GM18505 (cell line): ENCODE results near the gene KIAA0825.

Experiments
- ATAC-seq: cut with Tn5 transposase; IDR thresholded peaks from one replicate; pipeline ENCODE4 v1.9.1; 2021; ENCODE audit not compliant: unreplicated experiment
- POLR2A ChIP-seq: IDR thresholded peaks from 4 replicates; pipeline ENCODE4 v1.6.1; 2011; ENCODE audit warnings: borderline replicate concordance; ENCODE audit not compliant: insufficient read depth, insufficient read length; ENCODE audit errors: extremely low read depth

The KIAA0825 gene

DNA sequence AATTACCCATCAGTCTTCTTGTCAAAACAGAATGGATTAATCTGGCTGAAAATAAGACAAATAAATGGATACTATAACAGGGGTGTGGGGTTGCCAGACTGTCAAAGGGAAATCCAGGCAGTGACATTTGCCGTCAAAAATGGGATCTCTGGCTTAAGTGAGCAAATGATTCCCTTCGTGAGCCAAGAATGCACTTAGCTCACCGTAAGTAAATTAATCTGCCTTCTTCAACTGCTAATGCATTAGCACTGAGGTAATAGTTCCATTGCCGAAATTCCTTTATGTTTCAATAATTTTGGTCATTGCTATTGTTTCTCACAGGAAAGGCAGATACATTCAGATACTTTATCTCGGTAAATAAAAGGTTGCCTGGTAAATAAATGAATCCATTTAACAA is 377.8 kb downstream of the KIAA0825 start:
- ATAC-seq = no peak
- no peak for TF ChIP-seq POLR2A

- no peak for TF ChIP-seq POLR2A
- no peak for ATAC-seq
Measured at GRCh38 chr5:94240134-94240533, 378.3 kb downstream of the KIAA0825 start.

DNA sequence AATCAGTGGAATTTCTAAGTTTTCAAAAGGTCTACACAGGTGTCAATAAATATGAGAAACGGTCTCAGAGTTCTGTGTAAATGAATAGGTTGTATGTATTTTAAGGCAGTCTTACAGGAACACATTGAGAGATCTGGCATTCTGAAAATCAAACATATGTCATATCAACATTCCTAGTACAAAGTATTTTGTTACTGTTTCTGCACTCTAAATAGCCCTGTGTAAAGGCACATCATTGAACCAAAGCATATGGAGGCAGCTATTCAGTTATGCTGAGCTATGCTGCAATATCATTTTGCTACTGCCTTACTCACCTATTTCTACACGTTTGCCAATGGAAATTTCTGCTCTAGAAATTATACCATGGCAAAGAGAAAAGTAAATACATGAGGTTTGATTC is 379.1 kb downstream of the KIAA0825 start:
- no peak for ATAC-seq
- TF ChIP-seq POLR2A = no peak

DNA sequence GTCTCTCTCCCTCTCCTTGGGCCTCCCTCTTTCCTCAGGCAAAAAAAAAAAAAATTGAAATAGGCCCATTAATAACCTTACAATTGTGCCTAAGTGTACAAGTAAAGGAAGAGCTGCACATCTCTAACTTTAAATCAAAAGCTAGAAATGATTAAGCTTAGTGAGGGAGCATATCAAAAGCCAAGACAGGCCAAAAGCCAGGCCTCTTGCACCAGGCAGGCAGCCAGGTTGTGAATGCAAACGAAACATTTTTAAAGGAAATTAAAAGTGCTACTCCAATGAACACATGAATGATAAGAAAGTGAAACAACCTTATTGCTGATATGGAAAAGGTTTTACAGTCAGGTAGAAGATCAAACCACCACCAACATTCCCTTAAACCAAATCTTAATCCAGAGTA is 383.4 kb downstream of the KIAA0825 start:
- TF ChIP-seq POLR2A = no peak
- no peak for ATAC-seq

GRCh38 chr5:94228791-94229190 is 389.6 kb downstream of the KIAA0825 start:
- no peak for TF ChIP-seq POLR2A
- no peak for ATAC-seq

- TF ChIP-seq POLR2A = no peak
- ATAC-seq = no peak
Measured at GRCh38 chr5:94223235-94223634, 395.2 kb downstream of the KIAA0825 start.

- no peak for ATAC-seq
- no peak for TF ChIP-seq POLR2A
Measured at GRCh38 chr5:94218374-94218773, 400.0 kb downstream of the KIAA0825 start.

DNA sequence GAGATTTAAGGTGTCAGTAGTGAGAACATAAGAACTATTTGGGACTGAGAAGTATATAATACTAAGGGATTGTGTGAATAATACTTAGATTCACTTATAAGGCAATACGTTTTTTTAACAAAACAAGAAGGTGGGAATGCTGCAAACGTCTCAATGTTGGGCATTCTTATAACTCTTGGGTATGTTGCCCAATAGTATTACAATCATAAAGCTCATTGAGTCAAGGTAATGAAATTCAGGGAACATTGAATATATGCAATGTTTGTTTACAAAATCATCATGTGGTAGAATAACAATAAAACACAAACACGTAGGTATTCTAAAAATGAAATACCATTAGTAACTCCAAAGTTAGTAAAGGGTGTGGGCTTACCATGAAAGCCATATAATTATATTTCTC is 400.7 kb downstream of the KIAA0825 start:
- TF ChIP-seq POLR2A = no peak

DNA sequence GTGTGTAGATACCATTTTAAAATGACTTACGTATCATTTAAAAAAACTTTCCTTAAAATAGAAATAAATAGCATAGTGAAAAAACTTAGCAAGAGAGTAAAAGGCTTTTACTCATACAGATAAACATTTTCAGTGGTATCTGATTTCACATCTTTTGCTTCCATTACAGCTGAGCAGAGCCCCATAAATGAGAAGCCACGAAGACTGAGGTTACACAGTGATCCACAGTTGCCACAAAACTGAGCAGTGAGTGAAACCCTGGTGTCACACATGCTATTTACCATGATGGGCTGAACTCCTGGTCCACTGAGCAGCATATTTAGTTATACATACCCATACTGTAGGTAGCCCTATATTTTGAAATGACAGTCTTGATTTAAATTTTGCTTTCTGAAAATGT is 401.2 kb downstream of the KIAA0825 start:
- no peak for ATAC-seq
- TF ChIP-seq POLR2A = no peak

More for the DNA sequence above, 400.7 kb downstream of the KIAA0825 start:
- no peak for ATAC-seq

DNA sequence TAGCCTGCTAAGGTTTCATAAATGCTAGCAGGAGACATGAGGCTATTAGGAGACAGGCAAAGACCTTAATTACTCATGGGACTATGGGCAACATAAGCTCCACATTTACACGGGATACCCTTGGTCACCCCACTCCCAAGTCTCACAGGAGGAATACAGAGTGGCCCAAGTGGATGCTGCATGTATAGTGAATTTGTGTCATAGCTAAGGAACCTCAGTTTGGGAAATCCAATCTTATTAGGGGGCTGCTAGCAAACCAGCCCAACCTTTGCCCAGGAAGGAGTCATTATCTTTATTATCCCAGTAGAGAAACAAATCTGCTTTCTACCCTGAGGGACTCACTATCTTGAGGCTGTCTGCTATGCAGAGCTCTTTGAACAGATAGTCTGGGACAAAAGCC is 405.9 kb downstream of the KIAA0825 start:
- TF ChIP-seq POLR2A = no peak

GRCh38 chr5:94209774-94210355 is 408.5 kb downstream of the KIAA0825 start:
- ATAC-seq = no peak
- no peak for TF ChIP-seq POLR2A

More for the DNA sequence above, 405.9 kb downstream of the KIAA0825 start:
- ATAC-seq = no peak

GRCh38 chr5:94209272-94209671 is 409.1 kb downstream of the KIAA0825 start:
- TF ChIP-seq POLR2A = no peak
- ATAC-seq = no peak

- no peak for ATAC-seq
- TF ChIP-seq POLR2A = no peak
Measured at GRCh38 chr5:94199566-94199965, 418.8 kb downstream of the KIAA0825 start.

GRCh38 chr5:94197970-94198369 is 420.4 kb downstream of the KIAA0825 start:
- no peak for TF ChIP-seq POLR2A
- no peak for ATAC-seq

DNA sequence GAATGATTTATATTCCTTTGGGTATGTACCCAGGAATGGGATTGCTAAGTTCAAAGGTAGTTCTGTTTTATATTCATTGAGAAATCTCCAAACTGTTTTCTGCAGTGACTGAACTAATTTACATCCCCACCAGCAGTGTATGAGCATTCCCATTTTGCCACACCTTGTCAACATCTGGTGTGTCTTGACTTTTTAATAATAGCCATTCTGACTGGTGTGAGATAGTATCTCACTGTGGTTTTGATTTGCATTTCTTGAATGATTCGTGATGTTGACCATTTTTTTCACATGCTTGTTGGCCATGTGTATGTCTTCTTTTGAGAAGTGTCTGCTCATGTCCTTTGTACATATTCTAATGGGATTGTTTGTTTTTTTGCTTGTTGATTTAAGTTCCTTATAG is 421.5 kb downstream of the KIAA0825 start:
- no peak for TF ChIP-seq POLR2A
- ATAC-seq = no peak
